T-helper 1 cell treated with Interleukin-12 subunit alpha and Interleukin-12 subunit beta and Interleukin-4 antibody, amounts not matched to agents 30 μg/mL and 1 μg/mL, for 36 hours (primary cell): Measurements from ENCODE around the gene C22orf39.
A peak's percentile ranks its signal among the peaks of the same experiment; 100 is the strongest.

ENCODE experiments used
- H3K27ac Mint-ChIP-seq: one replicate; pipeline ENCODE4 v1.8.0; 2021; ENCODE audit warnings: mild to moderate bottlenecking, mixed read lengths
- H3K27me3 Mint-ChIP-seq: one replicate; pipeline ENCODE4 v1.8.0; 2021; ENCODE audit warnings: low read depth, mixed read lengths
- H3K36me3 Mint-ChIP-seq: one replicate; pipeline ENCODE4 v1.8.0; 2021; ENCODE audit warnings: low read depth, mixed read lengths
- H3K4me1 Mint-ChIP-seq: one replicate; pipeline ENCODE4 v1.8.0; 2021; ENCODE audit warnings: low read depth, mixed read lengths
- H3K4me3 Mint-ChIP-seq: one replicate; pipeline ENCODE4 v1.8.0; 2021; ENCODE audit warnings: mild to moderate bottlenecking, moderate library complexity, mixed read lengths
- H3K9me3 Mint-ChIP-seq: one replicate; pipeline ENCODE4 v1.8.0; 2021; ENCODE audit warnings: mixed read lengths

C22orf39 gene

GRCh38 chr22:19410941-19411689 lies 36.4 kb downstream of the C22orf39 start:
- no peak overlapping the region for H3K27ac Mint-ChIP-seq
- H3K36me3 Mint-ChIP-seq: peaks cover 18% of the 10 kb centered on the region
- peaks cover 20% of the 10 kb centered on the region for H3K4me1 Mint-ChIP-seq
- no peak overlapping the region for H3K4me3 Mint-ChIP-seq
- no peaks in the 10 kb centered on the region for H3K27me3 Mint-ChIP-seq
- no peaks in the 10 kb centered on the region for H3K9me3 Mint-ChIP-seq

GRCh38 chr22:19407649-19408606 lies 39.6 kb downstream of the C22orf39 start:
- H3K4me1 Mint-ChIP-seq: peaks cover 8% of the 10 kb centered on the region
- H3K9me3 Mint-ChIP-seq: no peaks in the 10 kb centered on the region
- no peak overlapping the region for H3K27ac Mint-ChIP-seq
- H3K4me3 Mint-ChIP-seq: no peak overlapping the region
- peaks cover 31% of the 10 kb centered on the region for H3K36me3 Mint-ChIP-seq
- no peaks in the 10 kb centered on the region for H3K27me3 Mint-ChIP-seq

DNA sequence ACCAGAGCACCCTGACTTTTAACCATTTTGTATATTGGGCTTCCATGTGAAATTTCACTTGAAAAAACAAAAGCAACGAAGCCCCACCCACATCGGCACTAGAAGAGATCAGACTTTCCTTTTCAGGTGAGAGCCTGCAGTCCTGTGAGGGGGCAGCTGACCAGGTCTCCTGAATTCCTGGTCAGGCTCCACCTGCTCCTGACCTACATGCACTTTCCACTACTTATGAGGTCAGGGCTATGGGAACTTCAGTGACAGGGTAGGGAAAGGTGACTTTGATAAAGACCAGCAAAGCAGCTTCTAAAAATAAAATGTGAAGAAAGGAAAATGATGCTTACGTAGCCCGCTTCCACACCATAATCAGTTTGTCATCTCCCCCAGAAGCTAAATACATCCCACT lies 40.7 kb downstream of the C22orf39 start:
- Mint-ChIP-seq H3K4me1 (peaks cover under 1% of the 10 kb centered on the region), H3K9me3 (no peaks in the 10 kb centered on the region), H3K27ac (no peak overlapping the region), H3K27me3 (no peaks in the 10 kb centered on the region), H3K4me3 (no peak overlapping the region), H3K36me3 (peaks cover 29% of the 10 kb centered on the region)

DNA sequence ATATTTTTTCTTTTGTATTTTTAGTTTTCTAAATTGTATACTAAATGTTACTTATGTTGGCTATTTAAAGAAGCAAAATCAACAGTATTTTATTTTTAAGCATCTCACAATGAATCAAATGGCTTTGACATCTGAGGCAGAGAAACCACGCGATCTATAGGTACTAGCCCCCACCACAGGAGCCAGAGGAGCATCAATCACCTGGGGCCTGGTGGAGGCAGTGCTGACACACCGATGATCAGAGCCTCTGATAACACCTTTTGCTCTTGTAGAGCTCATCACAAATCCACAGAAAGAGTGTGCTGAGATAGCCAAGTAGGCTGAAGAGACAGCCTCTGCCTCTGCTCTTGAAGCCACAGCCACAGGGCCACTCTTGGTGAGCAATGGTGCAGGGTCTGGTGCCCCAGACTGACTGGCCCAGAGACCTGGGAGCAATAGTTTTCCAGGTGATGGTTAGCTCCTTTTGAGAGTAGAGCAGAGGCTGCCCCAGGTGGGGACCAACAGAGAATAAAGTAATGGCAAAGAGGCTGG lies 41.2 kb downstream of the C22orf39 start:
- no peaks in the 10 kb centered on the region for H3K27me3 Mint-ChIP-seq
- H3K4me3 Mint-ChIP-seq: no peak overlapping the region
- H3K9me3 Mint-ChIP-seq: no peaks in the 10 kb centered on the region
- no peak overlapping the region for H3K27ac Mint-ChIP-seq
- H3K4me1 Mint-ChIP-seq: no peaks in the 10 kb centered on the region
- peaks cover 32% of the 10 kb centered on the region for H3K36me3 Mint-ChIP-seq

- peaks cover 4% of the 10 kb centered on the region for H3K4me1 Mint-ChIP-seq
- no peaks in the 10 kb centered on the region for H3K27me3 Mint-ChIP-seq
- no peak overlapping the region for H3K27ac Mint-ChIP-seq
- peaks cover 39% of the 10 kb centered on the region for H3K36me3 Mint-ChIP-seq
- no peaks in the 10 kb centered on the region for H3K9me3 Mint-ChIP-seq
- no peak overlapping the region for H3K4me3 Mint-ChIP-seq
These were observed 41.9 kb downstream of the C22orf39 start for GRCh38 chr22:19405652-19406051.

DNA sequence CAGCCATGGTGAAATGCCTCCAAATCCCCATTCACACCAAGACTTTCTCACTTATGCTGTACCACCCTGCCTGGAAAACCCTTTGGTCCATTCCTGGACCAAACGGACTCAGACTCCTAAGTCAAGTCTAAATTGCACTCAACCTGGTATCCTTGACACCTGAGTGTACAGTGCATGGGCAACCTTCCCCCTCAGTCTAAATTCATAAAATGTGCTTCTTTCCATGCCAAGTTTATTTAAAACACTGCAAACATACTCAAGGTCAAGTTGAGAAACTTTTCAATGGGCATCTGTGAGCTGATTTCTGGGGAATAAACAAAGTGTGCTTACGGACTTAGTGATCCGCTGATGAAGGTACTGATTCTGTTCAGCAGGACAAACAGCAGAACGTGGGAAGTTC lies 42.4 kb downstream of the C22orf39 start:
- Mint-ChIP-seq H3K27ac (no peak overlapping the region), H3K27me3 (no peaks in the 10 kb centered on the region), H3K9me3 (no peaks in the 10 kb centered on the region), H3K36me3 (peaks cover 44% of the 10 kb centered on the region), H3K4me1 (peaks cover 4% of the 10 kb centered on the region), H3K4me3 (no peak overlapping the region)

DNA sequence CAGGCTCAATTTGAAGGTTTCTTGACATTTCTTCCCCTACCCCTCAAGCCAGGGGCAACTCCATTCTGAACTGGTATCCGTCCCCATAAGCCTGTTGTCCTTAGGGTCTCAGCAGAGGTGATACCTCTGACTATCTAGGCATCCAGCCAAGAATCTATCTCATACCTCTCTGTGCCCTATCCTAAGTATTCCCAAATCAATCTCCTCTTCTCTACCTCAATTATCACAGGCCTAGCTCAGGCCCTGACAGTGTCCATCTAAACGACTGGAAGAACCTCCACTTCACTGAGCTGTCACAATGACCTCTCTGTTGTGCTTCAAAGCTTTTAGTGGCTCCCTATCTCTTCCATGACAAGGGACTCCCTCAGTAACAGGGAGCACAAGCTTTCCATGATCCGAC lies 42.8 kb downstream of the C22orf39 start:
- H3K27ac Mint-ChIP-seq: peak overlapping the region; percentile 1
- no peaks in the 10 kb centered on the region for H3K9me3 Mint-ChIP-seq
- H3K36me3 Mint-ChIP-seq: peaks cover 45% of the 10 kb centered on the region

DNA sequence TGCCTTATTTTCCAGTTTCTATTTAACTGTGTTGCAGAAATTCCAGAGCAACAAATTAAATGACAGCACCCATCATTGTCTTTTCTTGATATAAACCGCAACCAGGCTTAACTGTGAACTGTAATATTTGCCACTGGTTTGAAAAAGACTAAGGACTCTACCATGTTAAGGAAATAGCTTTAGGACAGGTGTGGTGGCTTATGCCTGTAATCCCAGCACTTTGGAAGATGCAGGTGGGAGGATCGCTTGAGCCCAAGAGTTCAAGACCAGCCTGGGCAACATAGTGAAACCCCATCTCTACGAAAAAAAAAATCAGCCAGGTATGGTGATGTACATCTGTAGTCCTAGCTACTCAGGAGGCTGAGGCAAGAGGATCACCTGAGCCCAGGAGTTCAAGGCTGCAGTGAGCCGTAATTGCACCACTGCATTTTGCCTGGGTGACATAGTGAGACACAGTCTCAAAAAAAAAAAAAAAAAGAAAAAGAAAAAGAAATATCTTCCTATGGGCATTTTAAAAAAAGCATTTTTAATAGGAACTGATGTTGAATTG lies 44.8 kb downstream of the C22orf39 start:
- peaks cover 4% of the 10 kb centered on the region for H3K4me1 Mint-ChIP-seq
- no peak overlapping the region for H3K4me3 Mint-ChIP-seq
- H3K9me3 Mint-ChIP-seq: no peaks in the 10 kb centered on the region
- peaks cover 45% of the 10 kb centered on the region for H3K36me3 Mint-ChIP-seq
- no peaks in the 10 kb centered on the region for H3K27me3 Mint-ChIP-seq
- no peak overlapping the region for H3K27ac Mint-ChIP-seq

More for the DNA sequence above, 42.8 kb downstream of the C22orf39 start:
- no peaks in the 10 kb centered on the region for H3K27me3 Mint-ChIP-seq
- H3K4me1 Mint-ChIP-seq: peaks cover 4% of the 10 kb centered on the region
- no peak overlapping the region for H3K4me3 Mint-ChIP-seq

GRCh38 chr22:19401483-19401882 lies 46.0 kb downstream of the C22orf39 start:
- H3K27me3 Mint-ChIP-seq: no peaks in the 10 kb centered on the region
- H3K36me3 Mint-ChIP-seq: peaks cover 43% of the 10 kb centered on the region
- peaks cover 4% of the 10 kb centered on the region for H3K4me1 Mint-ChIP-seq
- peak overlapping the region; percentile 49 for H3K27ac Mint-ChIP-seq
- H3K4me3 Mint-ChIP-seq: no peak overlapping the region
- H3K9me3 Mint-ChIP-seq: no peaks in the 10 kb centered on the region

- Mint-ChIP-seq H3K36me3 (peaks cover 40% of the 10 kb centered on the region), H3K4me1 (peaks cover 4% of the 10 kb centered on the region), H3K9me3 (no peaks in the 10 kb centered on the region), H3K4me3 (no peak overlapping the region), H3K27me3 (no peaks in the 10 kb centered on the region), H3K27ac (peak overlapping the region; percentile 49)
These were observed 46.6 kb downstream of the C22orf39 start for GRCh38 chr22:19400881-19401280.

DNA sequence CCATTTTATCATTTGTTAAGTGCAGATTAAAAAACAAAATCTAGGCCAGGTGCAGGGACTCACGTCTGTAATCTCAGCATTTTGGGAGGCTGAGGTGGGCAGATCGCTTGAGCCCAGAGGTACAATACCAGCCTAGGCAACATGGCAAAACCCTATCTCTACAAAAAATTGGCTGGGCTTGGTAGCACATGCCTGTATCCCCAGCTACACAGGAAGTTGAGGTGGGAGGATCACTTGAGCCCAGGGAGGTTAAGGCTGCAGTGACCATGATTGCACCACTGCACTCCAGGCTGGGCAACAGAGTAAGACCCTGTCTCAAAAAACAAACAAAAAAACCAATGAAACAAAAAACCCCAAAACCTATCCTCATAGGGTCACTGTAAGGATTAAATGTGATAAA lies 48.9 kb downstream of the C22orf39 start:
- H3K27me3 Mint-ChIP-seq: no peaks in the 10 kb centered on the region
- H3K36me3 Mint-ChIP-seq: peaks cover 38% of the 10 kb centered on the region
- H3K9me3 Mint-ChIP-seq: no peaks in the 10 kb centered on the region
- H3K27ac Mint-ChIP-seq: no peak overlapping the region
- no peak overlapping the region for H3K4me3 Mint-ChIP-seq
- H3K4me1 Mint-ChIP-seq: peaks cover 6% of the 10 kb centered on the region

DNA sequence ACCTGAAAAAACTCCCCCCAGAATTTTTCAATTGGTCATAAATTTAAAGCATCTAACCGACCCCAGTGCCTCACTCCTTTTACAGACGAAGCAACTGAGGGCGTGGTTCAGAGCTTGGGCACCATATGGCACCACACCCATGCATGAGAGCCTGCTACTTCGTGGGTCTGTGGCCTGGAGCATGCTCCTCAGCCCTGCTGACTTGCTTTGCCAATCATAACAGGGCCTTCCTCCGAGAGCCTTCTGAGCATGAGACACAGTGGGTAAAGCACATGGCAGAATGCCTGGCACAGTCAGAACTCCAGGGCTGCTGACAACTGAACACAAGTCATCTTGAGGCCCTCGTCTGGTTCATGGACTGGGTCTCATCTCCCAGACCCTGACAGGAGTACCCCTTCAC lies 49.3 kb downstream of the C22orf39 start:
- Mint-ChIP-seq H3K27me3 (no peaks in the 10 kb centered on the region), H3K27ac (no peak overlapping the region), H3K36me3 (peaks cover 38% of the 10 kb centered on the region), H3K4me1 (peaks cover 6% of the 10 kb centered on the region), H3K4me3 (no peak overlapping the region), H3K9me3 (no peaks in the 10 kb centered on the region)

DNA sequence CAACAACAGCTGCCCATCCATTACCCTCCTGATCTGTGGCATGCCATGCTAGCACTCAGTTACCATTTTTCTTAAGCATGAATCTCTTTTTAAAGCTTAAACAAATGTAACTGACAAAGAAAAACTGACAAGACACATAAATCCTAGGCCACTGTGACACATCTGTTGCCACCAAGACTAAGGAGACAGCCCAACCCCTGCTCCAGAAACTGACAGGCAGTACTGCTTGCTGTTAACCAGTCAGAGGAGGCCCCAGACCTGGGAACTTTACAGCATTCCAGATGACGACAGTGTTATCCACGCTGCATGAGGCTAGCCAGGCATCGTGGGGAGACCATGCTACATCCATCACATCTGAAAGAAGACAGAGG lies 49.8 kb downstream of the C22orf39 start:
- H3K4me3 Mint-ChIP-seq: no peak overlapping the region
- H3K4me1 Mint-ChIP-seq: peaks cover 6% of the 10 kb centered on the region
- H3K36me3 Mint-ChIP-seq: peaks cover 41% of the 10 kb centered on the region
- no peaks in the 10 kb centered on the region for H3K27me3 Mint-ChIP-seq
- no peak overlapping the region for H3K27ac Mint-ChIP-seq
- no peaks in the 10 kb centered on the region for H3K9me3 Mint-ChIP-seq

DNA sequence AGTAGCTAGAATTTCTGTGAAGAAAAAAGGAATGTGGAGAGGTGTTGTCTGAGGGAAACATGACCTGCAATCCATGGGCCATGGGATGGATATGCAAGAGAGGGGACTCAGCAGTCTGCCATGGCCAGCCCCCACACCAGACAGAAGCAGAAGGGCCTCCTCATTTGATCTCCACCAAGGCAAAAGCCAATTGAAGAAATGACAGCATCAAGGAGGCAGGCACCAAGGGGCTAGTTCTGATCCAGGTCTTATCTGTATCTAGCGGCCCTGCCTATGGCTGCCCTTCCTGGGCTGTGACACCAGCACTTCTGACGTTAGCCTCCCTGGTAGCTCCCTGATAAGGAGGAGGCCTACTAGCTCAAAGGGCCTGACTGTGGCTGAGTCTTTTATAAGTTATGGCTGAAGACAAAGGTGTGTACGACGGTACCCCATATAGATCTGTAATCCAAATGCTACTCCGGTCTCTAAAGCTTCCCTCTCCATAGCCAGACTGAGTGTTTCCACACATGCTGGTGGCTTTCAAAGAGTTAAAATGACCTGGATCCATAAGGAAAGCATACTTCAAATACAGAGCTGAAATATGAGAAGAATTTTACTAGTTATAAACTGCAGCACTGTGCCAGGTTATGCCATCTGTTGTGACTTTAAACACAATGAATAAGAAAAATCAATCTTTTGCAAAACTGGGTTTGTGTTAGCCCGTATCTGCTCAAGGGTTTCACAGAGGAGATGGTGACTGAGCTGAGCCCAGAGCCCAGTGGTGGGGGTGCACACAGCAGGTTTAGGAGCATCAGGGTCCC lies 50.4 kb downstream of the C22orf39 start:
- Mint-ChIP-seq H3K4me3 (no peak overlapping the region), H3K36me3 (peaks cover 41% of the 10 kb centered on the region), H3K27ac (no peak overlapping the region), H3K4me1 (peaks cover 6% of the 10 kb centered on the region), H3K9me3 (no peaks in the 10 kb centered on the region), H3K27me3 (no peaks in the 10 kb centered on the region)
